Measurements from ENCODE around the gene WHAMM.

GRCh38 chr15:82823049-82823448, 13.6 kb downstream of the WHAMM start:
- no peak for TF ChIP-seq CTCF (IDR thresholded peaks at IDR 0.05; ENCODE audit: borderline replicate concordance, extremely low read depth, low read length, poor library complexity, severe bottlenecking)
- TF ChIP-seq EZH2 (IDR thresholded peaks at IDR 0.05; ENCODE audit: borderline replicate concordance, low read depth, low read length, severe bottlenecking), result no peak
